Gastroesophageal sphincter (tissue), 4 donors: ENCODE measurements around the gene HEATR3. TPM values are rescaled to one million over a fixed set of nuclear protein-coding genes. Genes with fewer than 3 reads are reported as not detected.

Source experiments
- ATAC-seq: fragments of 150-250 bp; one replicate; pipeline ENCODE4 v1.9.1; 2016; ENCODE audit warnings: mild to moderate bottlenecking, moderate library complexity
- H3K27ac ChIP-seq, 4 donors: fragments of 200-600 bp; sonication (generic) in 3 of 4; 1 replicate in 3 of 4; 2 replicates in 1 of 4; pipeline ENCODE4 v1.5.1; 2016 to 2019
- H3K27me3 ChIP-seq: fragments of 200-600 bp; sonication (generic); one replicate; pipeline ENCODE4 v1.5.1; 2019
- H3K36me3 ChIP-seq, 2 donors: fragments of 200-600 bp; sonication (generic); one replicate each; pipeline ENCODE4 v1.5.1; 2019; ENCODE audit warnings: control low read depth in 1 of 2
- H3K4me1 ChIP-seq, 3 donors: fragments of 200-600 bp; sonication (generic); 1 replicate in 2 of 3; 2 replicates in 1 of 3; pipeline ENCODE4 v1.5.1; 2016 to 2019; ENCODE audit warnings: control low read depth in 2 of 3
- H3K4me3 ChIP-seq, 2 donors: fragments of 200-600 bp; sonication (generic); one replicate each; pipeline ENCODE4 v1.5.1; 2019; ENCODE audit warnings: mild to moderate bottlenecking in 1 of 2, moderate library complexity in 1 of 2
- H3K9me3 ChIP-seq, 3 donors: fragments of 200-600 bp; sonication (generic); one replicate each; pipeline ENCODE4 v1.5.1; 2017 to 2019; ENCODE audit warnings: control low read depth in 2 of 3
- CTCF ChIP-seq, 4 experiments: fragments of 200-600 bp in 2 of 4; fragments of 450-650 bp in 2 of 4; sonication (generic) in 1 of 4; IDR thresholded peaks; one replicate each; pipeline ENCODE4 v1.5.1; 2017 to 2019; ENCODE audit warnings: antibody characterized with exemption in 4 of 4, mild to moderate bottlenecking in 2 of 4, moderate library complexity in 2 of 4
- EP300 ChIP-seq: sonication (generic); formaldehyde crosslinking; IDR thresholded peaks from one replicate; pipeline ENCODE4 v1.6.1; 2017; ENCODE audit warnings: antibody characterized with exemption, mild to moderate bottlenecking
- POLR2A ChIP-seq, 2 donors: fragments of 450-650 bp; IDR thresholded peaks; one replicate each; pipeline ENCODE4 v1.6.1; 2017; ENCODE audit warnings: antibody characterized with exemption in 2 of 2, mild to moderate bottlenecking in 2 of 2, moderate library complexity in 1 of 2
- POLR2AphosphoS5 ChIP-seq: sonication (generic); formaldehyde crosslinking; IDR thresholded peaks from one replicate; pipeline ENCODE4 v1.6.1; 2017; ENCODE audit warnings: antibody characterized with exemption
- WGBS, 2 donors: methylation state at CpG; one replicate each; pipeline ENCODE4 v1.1.5; 2018; ENCODE audit warnings: low coverage in 1 of 2; 5-methylcytosine and 5-hydroxymethylcytosine counted together
- total RNA-seq, 4 donors: library from RNA; depleted of rRNA; stranded (reverse); fragments of >200 nt; gene quantifications; one replicate each; pipeline ENCODE4 v1.1.0, GENCODE V29; 2016

HEATR3 gene
- total RNA-seq, 4 donors from 2014 or later: 11.2 to 27.4 (median 13.5) TPM

DNA sequence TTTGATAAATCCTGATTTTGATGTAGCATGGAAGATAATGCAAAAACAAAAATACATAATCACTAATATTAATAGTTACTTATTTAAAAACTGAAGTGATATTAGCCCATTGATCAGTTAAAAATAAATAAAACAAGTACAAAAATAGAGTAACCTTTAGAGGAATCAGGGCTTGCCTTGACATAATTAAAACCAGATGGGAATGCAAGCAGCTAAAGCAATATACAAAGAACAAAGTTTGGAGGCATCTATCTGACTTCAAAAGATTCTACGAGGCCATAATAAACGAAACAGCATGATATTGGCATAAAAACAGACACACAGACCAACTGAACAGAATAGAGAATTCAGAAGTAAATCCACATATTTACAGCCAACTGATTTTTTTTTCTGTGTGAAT lies 15.0 kb upstream of the HEATR3 start:
- H3K27ac ChIP-seq: no peak overlapping the region
- 51 to 53% methylated on average over 2 of the region's 2 CpGs for WGBS, 2 donors

GRCh38 chr16:50056226-50056625 lies 9.5 kb upstream of the HEATR3 start:
- no peak for ATAC-seq
- TF ChIP-seq POLR2AphosphoS5 (no peak), EP300 (no peak), POLR2A (IDR thresholded peaks at IDR 0.05) (no peak), CTCF (IDR thresholded peaks at IDR 0.05) (no peak)
- WGBS, 2 donors: 87 to 89% methylated on average over 3 of the region's 4 CpGs
- Histone ChIP-seq H3K4me1 (no peaks in the 10 kb centered on the region), H3K9me3 (peaks cover 0 to 13% (median 0%) of the 10 kb centered on the region in 3 donors), H3K4me3 (no peak overlapping the region), H3K36me3 (no peaks in the 10 kb centered on the region), H3K27me3 (no peaks in the 10 kb centered on the region), H3K27ac (no peak overlapping the region)

More for the DNA sequence above, 15.0 kb upstream of the HEATR3 start:
- peaks cover 0 to 2% (median 0%) of the 10 kb centered on the region in 3 donors for H3K9me3 ChIP-seq
- TF ChIP-seq CTCF (IDR thresholded peaks at IDR 0.05) (no peak), POLR2A (IDR thresholded peaks at IDR 0.05) (no peak), POLR2AphosphoS5 (no peak), EP300 (no peak)
- no peak overlapping the region for H3K4me3 ChIP-seq
- H3K27me3 ChIP-seq: peaks cover 9% of the 10 kb centered on the region
- H3K4me1 ChIP-seq: no peaks in the 10 kb centered on the region
- ATAC-seq: no peak
- no peaks in the 10 kb centered on the region for H3K36me3 ChIP-seq

GRCh38 chr16:50058091-50058771 lies 7.5 kb upstream of the HEATR3 start:
- Histone ChIP-seq H3K4me3 (no peak overlapping the region), H3K4me1 (no peaks in the 10 kb centered on the region), H3K9me3 (peaks cover 0 to 13% (median 0%) of the 10 kb centered on the region in 3 donors), H3K27ac (no peak overlapping the region), H3K27me3 (no peaks in the 10 kb centered on the region), H3K36me3 (no peaks in the 10 kb centered on the region)
- ATAC-seq: no peak
- TF ChIP-seq CTCF (IDR thresholded peaks at IDR 0.05) (no peak), POLR2AphosphoS5 (no peak), POLR2A (IDR thresholded peaks at IDR 0.05) (no peak), EP300 (no peak)
- 86 to 89% methylated on average over 4 of the region's 28 CpGs for WGBS, 2 donors

- no peak overlapping the region for H3K4me3 ChIP-seq
- 70 to 92% methylated on average over 2 of the region's 10 CpGs for WGBS, 2 donors
- no peaks in the 10 kb centered on the region for H3K4me1 ChIP-seq
- H3K27ac ChIP-seq: no peak overlapping the region
- TF ChIP-seq POLR2AphosphoS5: no peak
- TF ChIP-seq EP300: no peak
- TF ChIP-seq CTCF (IDR thresholded peaks at IDR 0.05): no peak
- no peak for TF ChIP-seq POLR2A (IDR thresholded peaks at IDR 0.05)
- H3K27me3 ChIP-seq: no peaks in the 10 kb centered on the region
- no peaks in the 10 kb centered on the region for H3K36me3 ChIP-seq
- ATAC-seq: no peak
- H3K9me3 ChIP-seq: peaks cover 0 to 13% (median 0%) of the 10 kb centered on the region in 3 donors
Observed at GRCh38 chr16:50059111-50059510, 6.7 kb upstream of the HEATR3 start.

DNA sequence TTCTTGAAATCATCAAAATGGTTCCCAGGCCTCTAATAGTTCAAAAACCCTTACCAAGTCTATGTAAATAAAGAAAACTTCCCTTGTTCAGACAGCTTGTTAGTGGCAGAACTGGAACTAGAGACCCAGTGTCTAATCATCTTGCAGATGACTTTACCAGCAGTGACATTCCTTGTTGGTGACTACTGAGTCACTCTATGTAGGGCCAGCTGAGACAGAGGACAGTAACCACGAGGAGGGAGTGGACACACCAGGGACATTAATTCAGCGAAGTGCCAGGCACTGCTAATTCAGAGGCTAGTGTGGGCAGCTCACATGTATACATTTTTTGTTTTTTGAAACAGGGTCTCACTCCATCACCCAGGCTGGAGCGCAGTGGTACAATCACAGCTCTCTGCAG lies 6.1 kb upstream of the HEATR3 start:
- H3K36me3 ChIP-seq: no peaks in the 10 kb centered on the region
- TF ChIP-seq POLR2AphosphoS5: no peak
- no peak for TF ChIP-seq POLR2A (IDR thresholded peaks at IDR 0.05)
- no peak for TF ChIP-seq EP300
- TF ChIP-seq CTCF (IDR thresholded peaks at IDR 0.05): no peak
- ATAC-seq: no peak
- H3K4me1 ChIP-seq: no peaks in the 10 kb centered on the region
- H3K9me3 ChIP-seq: peaks cover 0 to 13% (median 0%) of the 10 kb centered on the region in 3 donors
- no peak overlapping the region for H3K4me3 ChIP-seq
- WGBS, 2 donors: 87 to 92% methylated on average over 2 to 3 of the region's 3 CpGs
- H3K27ac ChIP-seq: no peak overlapping the region
- H3K27me3 ChIP-seq: no peaks in the 10 kb centered on the region
